DOHH2 (cell line): Measurements from ENCODE around the gene SNCB.

Experiments
- H3F3A ChIP-seq: fragments of 200-600 bp; sonication (generic), shearing (Covaris generic); 2 replicates; pipeline ENCODE4 v1.6.0; 2016; ENCODE audit warnings: antibody characterized with exemption, mild to moderate bottlenecking; ENCODE audit not compliant: control insufficient read depth, insufficient read depth
- H3K27ac ChIP-seq: fragments of 200-600 bp; sonication (generic); 2 replicates; pipeline ENCODE4 v1.5.1; 2014; ENCODE audit warnings: low read depth, mild to moderate bottlenecking, low read length, moderate library complexity
- H3K27me3 ChIP-seq: fragments of 200-600 bp; sonication (generic); 2 replicates; pipeline ENCODE4 v1.6.1; 2014; ENCODE audit warnings: mild to moderate bottlenecking, low read length, mixed read lengths; ENCODE audit not compliant: control insufficient read depth
- H3K36me3 ChIP-seq: fragments of 200-600 bp; sonication (generic); 2 replicates; pipeline ENCODE4 v1.6.1; 2014; ENCODE audit warnings: mild to moderate bottlenecking, low read length, moderate library complexity, mixed read lengths; ENCODE audit not compliant: control insufficient read depth
- H3K4me1 ChIP-seq: fragments of 200-600 bp; sonication (generic); 2 replicates; pipeline ENCODE4 v1.6.1; 2014; ENCODE audit warnings: mild to moderate bottlenecking, low read length, mixed read lengths; ENCODE audit not compliant: control insufficient read depth
- H3K4me2 ChIP-seq: fragments of 200-600 bp; sonication (generic); 2 replicates; pipeline ENCODE4 v1.6.0; 2014; ENCODE audit warnings: mild to moderate bottlenecking, low read length, moderate library complexity
- H3K4me3 ChIP-seq: fragments of 200-600 bp; sonication (generic); 2 replicates; pipeline ENCODE4 v1.5.1; 2014; ENCODE audit warnings: mild to moderate bottlenecking, low read length, mixed read lengths
- H3K79me2 ChIP-seq: fragments of 200-600 bp; sonication (generic); 2 replicates; pipeline ENCODE4 v1.6.1; 2014; ENCODE audit warnings: mild to moderate bottlenecking, low read length, mixed read lengths; ENCODE audit not compliant: control insufficient read depth
- H3K9me2 ChIP-seq: fragments of 200-600 bp; sonication (generic); replicated peaks from 2 replicates; pipeline ENCODE4 v1.6.1; 2014; ENCODE audit warnings: mild to moderate bottlenecking, low read length, mixed read lengths; ENCODE audit not compliant: control insufficient read depth
- H3K9me3 ChIP-seq: fragments of 200-600 bp; sonication (generic); 2 replicates; pipeline ENCODE4 v1.6.1; 2014; ENCODE audit warnings: antibody characterized with exemption, low read length, mixed read lengths; ENCODE audit not compliant: control insufficient read depth, insufficient read depth
- H4K20me1 ChIP-seq: fragments of 200-600 bp; sonication (generic); 2 replicates; pipeline ENCODE4 v1.6.0; 2014; ENCODE audit warnings: low read depth, mild to moderate bottlenecking, antibody characterized with exemption, low read length, moderate library complexity; ENCODE audit not compliant: control insufficient read depth, insufficient read depth
- EZH2phosphoT487 ChIP-seq: fragments of 200-600 bp; sonication (generic); IDR thresholded peaks from 2 replicates; pipeline ENCODE4 v1.6.1; 2017; ENCODE audit warnings: borderline replicate concordance, mild to moderate bottlenecking, antibody characterized with exemption, low read length, moderate library complexity, mixed read lengths
- TF ChIP-seq, protein P1 (sequence below): fragments of 200-600 bp; sonication (generic); IDR thresholded peaks from one replicate; pipeline ENCODE4 v1.5.1; 2014; ENCODE audit warnings: antibody characterized with exemption, mild to moderate bottlenecking, low read depth, low read length; ENCODE audit not compliant: poor library complexity, severe bottlenecking

The SNCB gene

DNA sequence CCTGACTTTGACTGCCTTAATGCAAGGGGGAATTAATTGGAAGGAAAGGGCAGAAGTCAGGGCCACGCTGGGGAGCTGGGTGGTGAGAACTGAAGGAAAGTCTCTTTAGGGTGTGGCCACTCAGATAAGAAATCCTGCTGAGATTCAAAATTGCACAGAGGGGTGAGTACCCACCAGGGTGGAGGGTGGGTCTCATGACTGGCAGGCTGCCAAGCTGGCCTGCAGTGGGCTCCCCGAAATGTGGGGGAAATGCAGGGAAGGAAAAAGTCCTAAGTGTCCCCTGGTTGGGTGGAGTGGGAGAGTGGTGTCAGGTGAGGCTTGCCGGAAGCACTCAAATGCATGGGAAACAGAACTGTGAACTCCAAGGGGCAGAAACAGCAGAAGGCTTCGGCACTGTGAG is 41.1 kb upstream of the SNCB start:
- no peaks in the 10 kb centered on the region for H3K4me1 ChIP-seq
- no peaks in the 10 kb centered on the region for H3K79me2 ChIP-seq
- no peak overlapping the region for H3K27ac ChIP-seq
- H3K9me3 ChIP-seq = no peaks in the 10 kb centered on the region
- H4K20me1 ChIP-seq = no peaks in the 10 kb centered on the region
- H3K4me2 ChIP-seq = no peak overlapping the region
- no peak overlapping the region for H3K4me3 ChIP-seq
- H3K36me3 ChIP-seq = no peaks in the 10 kb centered on the region
- no peak for TF ChIP-seq EZH2phosphoT487
- TF ChIP-seq, protein P1, sequence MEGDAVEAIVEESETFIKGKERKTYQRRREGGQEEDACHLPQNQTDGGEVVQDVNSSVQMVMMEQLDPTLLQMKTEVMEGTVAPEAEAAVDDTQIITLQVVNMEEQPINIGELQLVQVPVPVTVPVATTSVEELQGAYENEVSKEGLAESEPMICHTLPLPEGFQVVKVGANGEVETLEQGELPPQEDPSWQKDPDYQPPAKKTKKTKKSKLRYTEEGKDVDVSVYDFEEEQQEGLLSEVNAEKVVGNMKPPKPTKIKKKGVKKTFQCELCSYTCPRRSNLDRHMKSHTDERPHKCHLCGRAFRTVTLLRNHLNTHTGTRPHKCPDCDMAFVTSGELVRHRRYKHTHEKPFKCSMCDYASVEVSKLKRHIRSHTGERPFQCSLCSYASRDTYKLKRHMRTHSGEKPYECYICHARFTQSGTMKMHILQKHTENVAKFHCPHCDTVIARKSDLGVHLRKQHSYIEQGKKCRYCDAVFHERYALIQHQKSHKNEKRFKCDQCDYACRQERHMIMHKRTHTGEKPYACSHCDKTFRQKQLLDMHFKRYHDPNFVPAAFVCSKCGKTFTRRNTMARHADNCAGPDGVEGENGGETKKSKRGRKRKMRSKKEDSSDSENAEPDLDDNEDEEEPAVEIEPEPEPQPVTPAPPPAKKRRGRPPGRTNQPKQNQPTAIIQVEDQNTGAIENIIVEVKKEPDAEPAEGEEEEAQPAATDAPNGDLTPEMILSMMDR = no peak
- peaks cover 10% of the 10 kb centered on the region for H3K27me3 ChIP-seq
- H3F3A ChIP-seq = no peaks in the 10 kb centered on the region
- H3K9me2 ChIP-seq = no peaks in the 10 kb centered on the region

DNA sequence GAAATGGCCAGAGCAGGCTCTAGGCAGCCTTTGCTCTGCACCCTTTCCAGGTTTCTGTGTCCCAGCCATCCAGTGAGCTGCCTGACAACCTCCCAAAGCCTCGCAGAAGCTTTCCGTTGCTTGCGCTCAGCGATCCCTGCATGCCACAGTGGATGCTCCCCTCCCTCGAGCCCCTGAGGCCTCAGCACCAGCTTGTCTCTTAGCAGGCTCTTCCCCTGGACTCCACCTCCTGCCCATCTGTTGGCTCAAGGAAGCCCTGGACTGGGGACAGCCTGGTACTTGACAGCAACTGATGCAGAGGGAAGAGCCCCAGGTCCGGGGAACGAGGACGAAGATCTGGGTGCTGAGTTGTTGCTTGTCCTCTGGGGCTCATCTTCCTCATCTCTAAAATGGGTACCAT is 40.1 kb upstream of the SNCB start:
- no peaks in the 10 kb centered on the region for H3K79me2 ChIP-seq
- no peaks in the 10 kb centered on the region for H4K20me1 ChIP-seq
- H3K9me3 ChIP-seq = no peaks in the 10 kb centered on the region
- H3K4me1 ChIP-seq = no peaks in the 10 kb centered on the region
- no peaks in the 10 kb centered on the region for H3F3A ChIP-seq
- no peak for TF ChIP-seq EZH2phosphoT487
- TF ChIP-seq, protein P1 = no peak
- no peak overlapping the region for H3K4me3 ChIP-seq
- peaks cover 10% of the 10 kb centered on the region for H3K27me3 ChIP-seq
- no peak overlapping the region for H3K4me2 ChIP-seq
- no peak overlapping the region for H3K27ac ChIP-seq
- H3K36me3 ChIP-seq = no peaks in the 10 kb centered on the region
- H3K9me2 ChIP-seq = no peaks in the 10 kb centered on the region

DNA sequence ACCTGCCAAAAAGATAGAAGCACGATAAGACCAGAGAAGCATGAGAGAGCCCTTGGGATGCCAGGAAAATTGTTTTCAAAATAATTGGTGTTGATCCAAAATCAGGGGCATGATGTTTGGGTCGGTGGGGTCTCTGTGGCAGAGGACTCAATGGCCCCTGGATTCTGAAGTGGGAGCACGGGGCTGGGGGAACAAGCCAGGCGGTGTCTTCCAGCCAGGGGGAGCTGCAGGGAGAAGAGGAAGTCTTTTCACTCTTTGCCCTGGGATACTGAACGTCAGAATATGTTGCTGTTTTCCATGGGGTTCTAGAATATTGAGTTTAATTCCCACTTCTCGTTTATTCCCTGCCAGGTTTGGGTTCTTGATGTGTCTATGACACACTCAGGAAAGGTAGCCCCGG is 37.3 kb upstream of the SNCB start:
- H3K27ac ChIP-seq = no peak overlapping the region
- no peaks in the 10 kb centered on the region for H3K9me3 ChIP-seq
- H4K20me1 ChIP-seq = no peaks in the 10 kb centered on the region
- H3K4me3 ChIP-seq = no peak overlapping the region
- no peak for TF ChIP-seq EZH2phosphoT487
- TF ChIP-seq, protein P1 = no peak
- no peaks in the 10 kb centered on the region for H3K79me2 ChIP-seq
- no peaks in the 10 kb centered on the region for H3F3A ChIP-seq
- H3K36me3 ChIP-seq = no peaks in the 10 kb centered on the region
- H3K27me3 ChIP-seq = peaks cover 10% of the 10 kb centered on the region
- no peak overlapping the region for H3K4me2 ChIP-seq
- no peaks in the 10 kb centered on the region for H3K4me1 ChIP-seq
- H3K9me2 ChIP-seq = no peaks in the 10 kb centered on the region

GRCh38 chr5:176665517-176665916 is 35.2 kb upstream of the SNCB start:
- no peak overlapping the region for H3K27ac ChIP-seq
- no peaks in the 10 kb centered on the region for H3F3A ChIP-seq
- TF ChIP-seq, protein P1 = no peak
- TF ChIP-seq EZH2phosphoT487 = no peak
- H3K79me2 ChIP-seq = no peaks in the 10 kb centered on the region
- no peaks in the 10 kb centered on the region for H3K4me1 ChIP-seq
- no peak overlapping the region for H3K4me3 ChIP-seq
- no peak overlapping the region for H3K4me2 ChIP-seq
- no peaks in the 10 kb centered on the region for H3K9me3 ChIP-seq
- H4K20me1 ChIP-seq = no peaks in the 10 kb centered on the region
- H3K36me3 ChIP-seq = no peaks in the 10 kb centered on the region
- peaks cover 13% of the 10 kb centered on the region for H3K27me3 ChIP-seq
- no peaks in the 10 kb centered on the region for H3K9me2 ChIP-seq
